ENCODE results near the gene EEF1A2. TPM values are rescaled to one million over a fixed set of nuclear protein-coding genes. Genes with fewer than 3 reads are reported as not detected.

Gene EEF1A2
- total RNA-seq, 1 donor from 2014 or later, result 0.99 TPM

- DNase-seq (ENCODE audit: low read depth, low spot score), result no peak
Observed at GRCh38 chr20:63471717-63471980, 27.2 kb downstream of the EEF1A2 start.

GRCh38 chr20:63471002-63471716 lies 27.7 kb downstream of the EEF1A2 start:
- DNase-seq (ENCODE audit: low read depth, low spot score), result no peak

GRCh38 chr20:63470410-63470809 lies 28.5 kb downstream of the EEF1A2 start:
- no peak for DNase-seq (ENCODE audit: low read depth, low spot score)

DNA sequence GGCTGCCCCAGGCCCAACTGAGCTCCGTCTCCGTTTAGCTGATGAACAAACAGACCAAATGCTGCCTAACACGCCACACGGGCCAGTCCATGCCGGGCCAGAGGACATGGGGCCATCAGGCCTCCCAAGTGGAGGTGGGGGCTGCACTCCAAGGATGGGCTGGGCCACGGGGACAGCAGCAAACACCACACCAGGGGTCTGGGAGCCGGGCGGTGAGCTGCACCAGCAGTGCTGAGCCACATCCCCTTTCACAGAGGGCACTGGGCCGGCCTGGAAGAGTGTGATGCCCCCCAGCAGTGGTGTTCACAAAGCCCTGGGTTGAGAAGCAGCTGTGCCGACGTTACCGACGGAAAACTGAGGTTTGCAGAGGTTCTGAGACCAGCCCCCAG lies 29.2 kb downstream of the EEF1A2 start:
- no peak for DNase-seq (ENCODE audit: low read depth, low spot score)

- no peak for DNase-seq (ENCODE audit: low read depth, low spot score)
Observed at GRCh38 chr20:63469019-63469712, 29.7 kb downstream of the EEF1A2 start.

DNA sequence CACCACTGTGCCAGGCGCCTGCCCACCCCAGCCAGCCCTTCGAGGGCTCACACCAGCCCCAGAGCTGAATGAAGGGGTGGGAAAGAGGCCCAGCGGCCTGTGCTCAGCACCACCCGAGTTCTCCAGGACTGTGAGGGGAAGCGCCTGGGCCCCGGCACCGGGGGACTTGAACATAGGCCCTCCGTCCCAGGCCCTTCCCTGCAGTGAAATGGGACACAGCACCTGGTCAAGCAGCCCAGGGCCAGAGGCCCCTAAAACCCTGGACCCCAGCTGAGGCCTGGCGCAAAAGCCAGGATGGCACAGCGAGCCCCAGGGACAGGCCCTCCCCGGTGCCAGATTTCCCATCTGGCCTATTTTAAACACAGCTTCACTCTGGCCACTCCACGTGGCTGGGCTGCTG lies 30.5 kb downstream of the EEF1A2 start:
- no peak for DNase-seq (ENCODE audit: low read depth, low spot score)

DNA sequence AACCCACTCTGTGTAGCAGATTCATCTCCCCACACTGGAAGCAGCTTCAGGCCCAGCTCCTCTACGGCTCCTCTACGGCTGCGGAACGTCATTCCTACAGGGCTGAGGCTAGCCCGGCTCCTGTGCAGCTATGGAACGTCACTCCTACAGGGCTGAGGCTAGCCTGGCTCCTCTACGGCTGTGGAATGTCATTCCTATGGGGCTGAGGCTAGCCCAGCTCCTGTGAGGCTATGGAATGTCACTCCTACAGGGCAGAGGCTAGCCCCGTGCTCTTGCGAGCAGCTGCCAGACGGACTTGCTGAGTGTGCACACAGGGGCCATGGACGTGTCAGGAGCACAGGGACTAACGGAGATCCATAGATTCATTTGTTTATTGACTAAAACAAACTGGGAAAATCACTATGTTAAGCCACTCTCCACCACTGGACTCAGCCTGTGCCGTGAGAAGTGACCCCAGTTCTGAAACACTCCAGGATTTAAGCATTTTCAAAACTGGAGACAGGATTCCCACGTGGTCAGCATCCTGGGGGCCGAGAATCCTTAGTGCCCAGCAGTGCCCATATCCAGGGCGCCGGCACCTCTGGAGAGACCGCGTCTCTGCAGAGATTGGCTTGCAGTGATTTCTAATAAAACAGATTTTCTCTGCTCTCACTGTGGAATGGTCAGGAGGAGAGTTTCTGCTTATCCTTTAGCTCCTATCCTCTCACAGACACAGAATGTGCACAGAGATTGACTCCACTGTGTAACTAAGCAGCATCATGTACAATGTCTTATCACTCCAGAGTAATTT lies 31.4 kb downstream of the EEF1A2 start:
- DNase-seq (ENCODE audit: low read depth, low spot score), result no peak

DNA sequence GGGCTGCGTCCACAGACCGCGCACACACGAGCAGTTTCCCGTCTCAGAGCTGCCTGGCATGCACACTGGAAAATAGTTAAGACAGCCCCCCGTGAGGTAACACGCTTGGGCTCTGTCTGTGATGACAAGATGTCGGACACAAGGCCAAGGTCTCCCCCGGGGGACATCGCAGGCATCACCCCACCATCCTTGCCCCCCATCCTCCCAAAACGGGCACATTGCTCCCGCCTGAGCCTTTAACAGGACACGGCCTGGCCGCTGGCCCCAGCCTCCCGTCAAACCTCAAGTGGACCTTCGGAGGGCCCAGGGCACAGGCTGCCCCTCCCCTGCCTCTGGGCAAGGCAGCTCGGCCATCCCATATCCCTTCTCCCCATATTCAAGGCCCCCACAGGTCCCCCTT lies 32.0 kb downstream of the EEF1A2 start:
- DNase-seq (ENCODE audit: low read depth, low spot score), result no peak

- DNase-seq (ENCODE audit: low read depth, low spot score), result no peak
Observed at GRCh38 chr20:63466250-63466825, 32.5 kb downstream of the EEF1A2 start.

- DNase-seq (ENCODE audit: low read depth, low spot score), result no peak
Observed at GRCh38 chr20:63465380-63466249, 33.3 kb downstream of the EEF1A2 start.

DNA sequence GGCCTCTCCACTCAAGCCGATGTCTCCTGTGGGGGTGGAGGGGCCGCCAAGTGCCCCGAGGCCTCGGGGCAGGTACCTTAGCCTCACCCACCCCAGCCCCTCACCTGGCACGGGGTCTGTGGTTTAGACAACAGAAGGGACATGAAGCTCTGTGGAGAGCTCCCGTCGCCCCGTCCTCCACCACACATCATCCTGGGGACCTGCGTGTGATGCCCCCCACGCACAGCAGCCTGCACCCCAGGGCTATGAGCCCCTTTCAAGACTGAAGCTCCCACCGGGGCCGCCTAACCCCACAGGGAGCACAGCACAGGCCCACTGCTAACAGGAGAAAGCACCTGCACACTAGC lies 34.6 kb downstream of the EEF1A2 start:
- DNase-seq (ENCODE audit: low read depth, low spot score), result no peak

DNA sequence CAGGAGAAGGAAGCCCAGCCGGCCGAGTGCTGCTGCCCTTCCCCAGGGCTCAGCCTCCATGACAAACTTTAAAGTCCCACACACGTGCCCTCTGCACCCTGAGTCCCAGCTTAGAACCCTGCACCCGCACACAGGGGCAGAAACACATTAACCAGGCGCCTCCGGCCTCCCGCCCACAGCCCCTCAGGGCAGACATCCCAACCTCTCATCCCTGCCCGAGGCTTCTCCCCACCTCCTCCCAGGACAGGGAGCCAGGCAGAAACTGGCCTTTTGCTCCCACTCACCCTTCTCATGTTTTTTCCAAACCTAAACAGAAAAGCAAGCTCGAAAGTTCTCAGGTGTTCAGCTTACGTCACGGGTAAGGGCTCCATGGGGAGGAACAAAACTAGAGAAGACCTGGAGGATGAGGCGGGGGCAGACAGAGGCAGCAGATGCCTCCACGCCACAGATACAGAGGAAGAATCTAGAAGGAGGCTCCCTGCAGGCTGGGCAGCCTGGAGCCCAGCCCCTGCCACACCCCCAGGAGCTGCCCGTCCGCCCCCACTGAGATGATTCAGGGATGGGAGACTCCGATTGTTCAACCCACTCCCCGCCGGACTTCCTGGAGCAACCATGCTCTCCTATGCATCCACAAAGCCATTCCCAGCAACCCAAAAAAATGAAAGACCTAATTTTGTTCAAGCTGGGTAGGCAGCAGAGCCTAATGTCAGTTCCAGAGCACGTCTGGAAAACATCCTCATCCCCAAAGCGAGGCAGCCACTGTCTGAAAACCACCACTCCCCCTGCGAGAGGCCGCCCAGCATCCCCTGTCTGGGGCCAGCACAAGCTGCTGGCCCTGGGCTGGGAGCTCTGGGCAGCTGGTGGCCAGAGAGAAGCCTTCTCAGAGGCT lies 35.2 kb downstream of the EEF1A2 start:
- DNase-seq (ENCODE audit: low read depth, low spot score), result no peak

DNA sequence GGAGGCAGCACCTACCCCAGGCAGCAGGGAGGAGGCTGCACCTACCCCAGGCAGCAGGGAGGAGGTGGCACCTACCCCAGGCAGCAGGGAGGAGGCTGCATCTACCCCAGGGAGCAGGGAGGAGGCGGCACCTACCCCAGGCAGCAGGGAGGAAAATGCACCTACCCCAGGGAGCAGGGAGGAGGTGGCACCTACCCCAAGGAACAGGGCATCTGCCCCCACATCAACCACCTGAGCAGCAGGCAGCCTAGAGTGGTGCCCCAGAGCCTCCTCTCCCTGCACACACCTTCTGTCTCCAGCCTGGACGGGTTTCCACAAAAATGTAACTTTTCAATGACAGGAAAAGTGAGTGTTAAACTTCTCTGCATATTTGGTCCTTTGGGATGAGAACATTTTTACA lies 36.6 kb downstream of the EEF1A2 start:
- no peak for DNase-seq (ENCODE audit: low read depth, low spot score)

GRCh38 chr20:63461104-63461763 lies 37.6 kb downstream of the EEF1A2 start:
- no peak for DNase-seq (ENCODE audit: low read depth, low spot score)

GRCh38 chr20:63459070-63459380 lies 39.9 kb downstream of the EEF1A2 start:
- no peak for DNase-seq (ENCODE audit: low read depth, low spot score)

- no peak for DNase-seq (ENCODE audit: low read depth, low spot score)
Observed at GRCh38 chr20:63458170-63459069, 40.5 kb downstream of the EEF1A2 start.

GRCh38 chr20:63457737-63458136 lies 41.1 kb downstream of the EEF1A2 start:
- DNase-seq (ENCODE audit: low read depth, low spot score), result no peak

- no peak for DNase-seq (ENCODE audit: low read depth, low spot score)
Observed at GRCh38 chr20:63456429-63457284, 42.2 kb downstream of the EEF1A2 start.

All from pulmonary artery endothelial cell (primary cell).